ENCODE data around the gene TRMO.

Gene TRMO

GRCh38 chr9:97940741-97941140, 18.4 kb upstream of the TRMO start:
- DNase-seq, result no peak
- in situ Hi-C loops (cut with MboI; ENCODE audit: low pct_unique_long_range_greater_than_20kb, low sequenced_read_pairs), result no loop called here

GRCh38 chr9:97940233-97940632, 17.9 kb upstream of the TRMO start:
- in situ Hi-C loops (cut with MboI; ENCODE audit: low pct_unique_long_range_greater_than_20kb, low sequenced_read_pairs), result no loop called here

GRCh38 chr9:97938081-97938644, 15.9 kb upstream of the TRMO start, which contains the start of gene HEMGN:
Gene HEMGN (minus strand): TSS chr9:97938172. CDS start chr9:97938136, 36 bp downstream.
- peak; percentile 69 for DNase-seq
- in situ Hi-C loops (cut with MboI; ENCODE audit: low pct_unique_long_range_greater_than_20kb, low sequenced_read_pairs), result no loop called here

More at GRCh38 chr9:97940233-97940632, 17.9 kb upstream of the TRMO start:
- DNase-seq, result no peak

- DNase-seq, result no peak
- in situ Hi-C loops (cut with MboI; ENCODE audit: low pct_unique_long_range_greater_than_20kb, low sequenced_read_pairs), result no loop called here
Observed at GRCh38 chr9:97936998-97937397, 14.7 kb upstream of the TRMO start.

- in situ Hi-C loops (cut with MboI; ENCODE audit: low pct_unique_long_range_greater_than_20kb, low sequenced_read_pairs), result no loop called here
- DNase-seq, result no peak
Observed at GRCh38 chr9:97935276-97935675, 13.0 kb upstream of the TRMO start.

GRCh38 chr9:97934321-97935115, 12.2 kb upstream of the TRMO start:
- no peak for DNase-seq
- in situ Hi-C loops (cut with MboI; ENCODE audit: low pct_unique_long_range_greater_than_20kb, low sequenced_read_pairs), result no loop called here

GRCh38 chr9:97933297-97933998, 11.1 kb upstream of the TRMO start:
- in situ Hi-C loops (cut with MboI; ENCODE audit: low pct_unique_long_range_greater_than_20kb, low sequenced_read_pairs), result no loop called here
- no peak for DNase-seq

- no peak for DNase-seq
- in situ Hi-C loops (cut with MboI; ENCODE audit: low pct_unique_long_range_greater_than_20kb, low sequenced_read_pairs), result no loop called here
Observed at GRCh38 chr9:97930972-97931371, 8.7 kb upstream of the TRMO start.

GRCh38 chr9:97928986-97929604, 6.8 kb upstream of the TRMO start:
- in situ Hi-C loops (cut with MboI; ENCODE audit: low pct_unique_long_range_greater_than_20kb, low sequenced_read_pairs), result no loop called here
- DNase-seq, result no peak

GRCh38 chr9:97925497-97926334, 3.4 kb upstream of the TRMO start:
- no peak for DNase-seq
- in situ Hi-C loops (cut with MboI; ENCODE audit: low pct_unique_long_range_greater_than_20kb, low sequenced_read_pairs), result no loop called here

GRCh38 chr9:97924386-97924785, 2.1 kb upstream of the TRMO start:
- DNase-seq, result peak; percentile 78

GRCh38 chr9:97923529-97924108, 1.3 kb upstream of the TRMO start:
- in situ Hi-C loops (cut with MboI; ENCODE audit: low pct_unique_long_range_greater_than_20kb, low sequenced_read_pairs), result no loop called here
- peak; percentile 91 for DNase-seq

More at GRCh38 chr9:97924386-97924785, 2.1 kb upstream of the TRMO start:
- in situ Hi-C loops (cut with MboI; ENCODE audit: low pct_unique_long_range_greater_than_20kb, low sequenced_read_pairs), result no loop called here

- in situ Hi-C loops (cut with MboI; ENCODE audit: low pct_unique_long_range_greater_than_20kb, low sequenced_read_pairs), result no loop called here
Observed at GRCh38 chr9:97919217-97919813, 3.0 kb downstream of the TRMO start.

GRCh38 chr9:97918611-97919010, 3.7 kb downstream of the TRMO start:
- DNase-seq, result peak; percentile 52
- in situ Hi-C loops (cut with MboI; ENCODE audit: low pct_unique_long_range_greater_than_20kb, low sequenced_read_pairs), result no loop called here

More at GRCh38 chr9:97919217-97919813, 3.0 kb downstream of the TRMO start:
- no peak for DNase-seq

GRCh38 chr9:97911970-97912369, 10.3 kb downstream of the TRMO start:
- no peak for DNase-seq
- in situ Hi-C loops (cut with MboI; ENCODE audit: low pct_unique_long_range_greater_than_20kb, low sequenced_read_pairs), result no loop called here

GRCh38 chr9:97911528-97911927, 10.8 kb downstream of the TRMO start:
- in situ Hi-C loops (cut with MboI; ENCODE audit: low pct_unique_long_range_greater_than_20kb, low sequenced_read_pairs), result no loop called here

GRCh38 chr9:97910357-97910756, 11.9 kb downstream of the TRMO start:
- in situ Hi-C loops (cut with MboI; ENCODE audit: low pct_unique_long_range_greater_than_20kb, low sequenced_read_pairs), result no loop called here
- DNase-seq, result no peak

More at GRCh38 chr9:97911528-97911927, 10.8 kb downstream of the TRMO start:
- no peak for DNase-seq

GRCh38 chr9:97908705-97909104, 13.6 kb downstream of the TRMO start:
- DNase-seq, result no peak
- in situ Hi-C loops (cut with MboI; ENCODE audit: low pct_unique_long_range_greater_than_20kb, low sequenced_read_pairs), result no loop called here

Data from KBM-7 (cell line).